Bronchial epithelial cell (primary cell): ENCODE results near the gene MRPL19. TPM values are rescaled to one million over a fixed set of nuclear protein-coding genes. Genes with fewer than 3 reads are reported as not detected.
"Not testable (repeated sequence)": the region's sequence is repeated elsewhere in the genome, so short reads cannot be mapped to it uniquely, and the experiment has no call there.

ENCODE experiments used
- DNase-seq: peaks from one replicate; pipeline ENCODE4 v3.0.0-alpha.2; 2010; ENCODE audit warnings: low read depth
- FAIRE-seq: peaks from 2 replicates; lab custom pipeline; 2011; peaks lifted over from hg19 to GRCh38; lab: Jason Lieb, UNC
- H3K27me3 ChIP-seq: 2 replicates; pipeline ENCODE4 v1.5.1; 2011; ENCODE audit warnings: low read length; ENCODE audit not compliant: control insufficient read depth, insufficient read depth
- H3K36me3 ChIP-seq: 2 replicates; pipeline ENCODE4 v1.5.1; 2011; ENCODE audit warnings: low read length; ENCODE audit not compliant: control insufficient read depth, insufficient read depth
- H3K4me3 ChIP-seq: 2 replicates; pipeline ENCODE4 v1.5.1; 2011; ENCODE audit warnings: mild to moderate bottlenecking, low read depth, low read length, control low read depth
- total RNA-seq: library from RNA; depleted of rRNA; stranded (reverse); fragments of >200 nt; gene quantifications from 2 replicates; pipeline ENCODE4 v1.2.1, GENCODE V29; 2014
- TF ChIP-seq, protein P1 (sequence below): IDR thresholded peaks from 2 replicates; pipeline ENCODE4 v1.5.1; 2011; ENCODE audit warnings: mild to moderate bottlenecking, moderate library complexity, low read length, control low read depth, inconsistent platforms; ENCODE audit not compliant: insufficient read depth, severe bottlenecking

Gene MRPL19
- total RNA-seq, 1 donor from 2014 or later = 51.6 TPM

DNA sequence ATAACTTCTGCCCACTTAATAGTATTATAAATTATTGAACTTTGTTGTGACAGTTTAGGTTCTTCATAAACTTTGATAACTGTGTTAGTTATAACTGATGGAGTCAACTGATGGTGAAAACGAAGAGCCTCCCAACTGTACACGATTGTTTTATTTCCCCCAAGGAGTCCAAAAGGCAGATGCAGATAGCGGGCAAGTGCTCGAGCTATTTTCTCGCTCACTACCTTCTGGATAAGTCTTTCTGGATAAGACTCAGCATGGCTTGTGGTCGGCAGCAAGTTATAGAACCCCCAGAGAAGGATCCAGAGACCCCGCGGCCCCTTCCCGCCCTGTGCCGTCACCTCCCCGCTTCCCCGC, 63.6 kb downstream of the MRPL19 start:
- TF ChIP-seq, protein P1, sequence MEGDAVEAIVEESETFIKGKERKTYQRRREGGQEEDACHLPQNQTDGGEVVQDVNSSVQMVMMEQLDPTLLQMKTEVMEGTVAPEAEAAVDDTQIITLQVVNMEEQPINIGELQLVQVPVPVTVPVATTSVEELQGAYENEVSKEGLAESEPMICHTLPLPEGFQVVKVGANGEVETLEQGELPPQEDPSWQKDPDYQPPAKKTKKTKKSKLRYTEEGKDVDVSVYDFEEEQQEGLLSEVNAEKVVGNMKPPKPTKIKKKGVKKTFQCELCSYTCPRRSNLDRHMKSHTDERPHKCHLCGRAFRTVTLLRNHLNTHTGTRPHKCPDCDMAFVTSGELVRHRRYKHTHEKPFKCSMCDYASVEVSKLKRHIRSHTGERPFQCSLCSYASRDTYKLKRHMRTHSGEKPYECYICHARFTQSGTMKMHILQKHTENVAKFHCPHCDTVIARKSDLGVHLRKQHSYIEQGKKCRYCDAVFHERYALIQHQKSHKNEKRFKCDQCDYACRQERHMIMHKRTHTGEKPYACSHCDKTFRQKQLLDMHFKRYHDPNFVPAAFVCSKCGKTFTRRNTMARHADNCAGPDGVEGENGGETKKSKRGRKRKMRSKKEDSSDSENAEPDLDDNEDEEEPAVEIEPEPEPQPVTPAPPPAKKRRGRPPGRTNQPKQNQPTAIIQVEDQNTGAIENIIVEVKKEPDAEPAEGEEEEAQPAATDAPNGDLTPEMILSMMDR = no peak
- DNase-seq = peak; percentile 25
- peak overlapping the region; percentile 84 for H3K4me3 ChIP-seq

DNA sequence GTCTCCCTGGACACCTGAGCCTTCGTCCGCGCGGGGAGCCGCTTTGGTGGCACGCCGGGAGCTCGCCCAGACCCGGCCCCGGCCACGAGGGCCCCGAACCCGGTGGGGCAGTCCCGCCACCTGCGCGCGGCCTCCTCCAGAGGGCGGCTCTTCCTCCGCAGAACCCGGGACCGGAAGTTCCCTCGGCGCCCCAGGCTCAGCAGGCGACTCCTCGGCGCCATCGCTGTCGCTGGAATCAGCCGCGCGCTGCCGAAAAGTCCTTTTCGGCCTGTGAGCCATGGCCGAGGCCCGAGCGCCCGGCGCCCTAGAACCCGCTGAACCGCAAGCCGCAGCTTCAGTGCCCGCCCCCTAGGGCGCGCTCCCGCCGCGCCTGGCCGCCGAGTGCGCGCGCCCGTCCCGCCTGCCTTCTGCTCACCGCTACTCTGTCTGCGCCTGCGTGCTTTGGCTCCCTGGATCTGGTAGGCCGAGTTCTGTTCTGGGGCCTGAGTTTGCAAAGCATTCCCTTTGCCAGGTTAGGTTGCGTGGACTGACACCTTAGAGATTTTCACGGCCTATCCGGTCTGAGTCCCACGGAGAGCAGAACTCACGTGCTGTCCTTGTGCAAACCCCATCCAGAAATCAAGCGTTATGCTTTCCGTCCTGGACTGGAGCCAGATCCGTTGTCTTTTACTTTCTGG, 64.1 kb downstream of the MRPL19 start, which contains the start of gene GCFC2:
TSS of gene GCFC2 (minus strand) at position 339 of the 677 bp plus-strand sequence. CDS start at position 279, 60 bp downstream.
- peak within 1 kb of the TSS; percentile 84 for H3K4me3 ChIP-seq
- TF ChIP-seq, protein P1 = peak; percentile 53
- peak; percentile 72 for DNase-seq
- H3K27me3 ChIP-seq = no peaks in the 10 kb centered on the region
- H3K36me3 ChIP-seq = no peaks in the 10 kb centered on the region
- no peak for FAIRE-seq

More for the DNA sequence above, 63.6 kb downstream of the MRPL19 start:
- no peak for FAIRE-seq
- Histone ChIP-seq H3K36me3 (no peaks in the 10 kb centered on the region), H3K27me3 (no peaks in the 10 kb centered on the region)

DNA sequence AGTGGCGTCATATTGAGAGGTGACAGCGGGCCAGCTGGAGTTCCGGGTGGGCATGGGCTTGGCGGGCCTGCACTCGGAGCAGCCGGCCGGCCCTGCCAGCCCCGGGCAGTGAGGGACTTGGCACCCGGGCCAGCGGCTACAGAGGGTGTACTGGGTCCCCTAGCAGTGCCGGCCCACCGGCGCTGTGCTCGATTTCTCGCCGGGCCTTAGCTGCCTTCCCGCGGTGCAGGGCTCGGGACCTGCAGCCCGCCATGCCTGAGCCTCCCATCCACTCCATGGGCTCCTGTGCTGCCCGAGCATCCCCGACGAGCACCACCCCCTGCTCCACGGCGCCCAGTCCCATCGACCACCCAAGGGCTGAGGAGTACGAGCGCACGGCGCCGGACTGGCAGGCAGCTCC, 65.0 kb downstream of the MRPL19 start:
- H3K27me3 ChIP-seq, DNase-seq, FAIRE-seq, H3K36me3 ChIP-seq, H3K4me3 ChIP-seq: not testable (repeated sequence)

DNA sequence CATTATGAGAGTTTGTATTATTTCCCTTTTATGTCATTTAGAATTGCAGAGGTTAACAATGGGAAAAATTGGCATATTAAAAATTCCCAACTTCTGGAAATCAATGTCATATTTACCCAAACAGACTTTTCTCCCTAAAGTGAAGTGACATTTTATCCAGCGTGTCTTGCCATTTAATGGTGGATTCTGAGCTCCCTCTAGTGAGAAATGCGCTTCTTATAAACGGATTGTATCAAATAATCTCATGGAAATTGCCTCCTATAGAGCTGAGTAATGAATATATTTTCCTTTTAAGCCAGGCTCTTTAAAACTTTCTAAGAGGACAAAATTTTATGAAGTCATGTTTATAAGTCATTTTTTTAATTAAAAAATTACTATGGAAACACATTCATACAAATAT, 69.8 kb downstream of the MRPL19 start:
- DNase-seq = no peak
- no peaks in the 10 kb centered on the region for H3K27me3 ChIP-seq
- FAIRE-seq = no peak
- no peak overlapping the region for H3K4me3 ChIP-seq
- no peaks in the 10 kb centered on the region for H3K36me3 ChIP-seq
- TF ChIP-seq, protein P1 = no peak

DNA sequence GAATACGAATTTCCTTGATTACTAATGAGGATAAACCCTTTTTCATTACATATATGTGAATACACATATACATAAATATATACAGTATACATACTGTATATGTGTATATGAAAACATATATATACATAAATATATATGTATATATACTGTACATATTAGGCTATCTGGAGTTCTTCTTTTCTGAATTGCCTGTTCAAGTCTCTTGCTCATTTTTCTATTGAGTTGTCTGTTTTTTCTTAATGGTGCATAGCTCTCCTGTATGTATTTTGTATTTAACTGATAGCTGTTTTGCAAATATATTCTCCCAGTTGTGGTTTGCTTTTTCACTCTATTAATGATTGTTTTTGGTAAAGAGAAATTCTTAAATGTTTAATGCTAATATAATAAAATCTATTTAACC, 73.0 kb downstream of the MRPL19 start:
- H3K27me3 ChIP-seq = peaks cover 2% of the 10 kb centered on the region
- H3K36me3 ChIP-seq = no peaks in the 10 kb centered on the region
- DNase-seq (no peak), FAIRE-seq (no peak)
- H3K4me3 ChIP-seq = no peak overlapping the region
- TF ChIP-seq, protein P1 = no peak

DNA sequence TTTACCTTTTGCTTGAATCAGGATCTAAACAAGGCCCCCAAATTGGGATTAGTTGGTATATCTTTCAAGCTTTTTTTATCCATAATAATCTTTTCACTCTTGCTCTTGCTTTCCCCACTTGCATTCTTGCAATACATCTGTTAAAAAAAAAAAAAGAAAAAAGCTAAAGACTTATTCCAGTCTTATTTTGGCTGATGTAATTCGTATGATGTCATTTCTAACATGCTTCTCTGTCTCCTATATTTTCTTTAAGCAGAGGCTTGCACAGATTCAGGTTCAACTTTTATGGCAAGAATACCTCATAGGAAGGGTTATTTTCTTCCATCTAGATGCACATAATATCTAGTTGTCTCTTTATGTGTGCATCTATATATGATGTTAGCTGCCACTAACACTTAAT, 73.9 kb downstream of the MRPL19 start:
- FAIRE-seq (no peak), DNase-seq (no peak)
- Histone ChIP-seq H3K27me3 (peaks cover 2% of the 10 kb centered on the region), H3K4me3 (no peak overlapping the region), H3K36me3 (no peaks in the 10 kb centered on the region)
- TF ChIP-seq, protein P1 = no peak
